H1 (cell line): ENCODE measurements around the gene EFHC1. TPM values are rescaled to one million over a fixed set of nuclear protein-coding genes. Genes with fewer than 3 reads are reported as not detected.

Experiments used
- SUZ12 ChIP-seq: fragments of 200-600 bp; sonication (generic); IDR thresholded peaks from 2 replicates; pipeline ENCODE4 v1.6.1; 2012; ENCODE audit warnings: mild to moderate bottlenecking, inconsistent platforms, low read length, moderate library complexity, mixed read lengths
- TEAD4 ChIP-seq: IDR thresholded peaks from 2 replicates; pipeline ENCODE4 v1.6.1; 2012; ENCODE audit warnings: low read depth, low read length, inconsistent platforms, mixed read lengths
- ZNF274 ChIP-seq: IDR thresholded peaks from 2 replicates; pipeline ENCODE4 v1.7.0; 2012; ENCODE audit warnings: low read length, borderline replicate concordance; ENCODE audit errors: extremely low read depth
- polyA plus RNA-seq, 7 experiments: library from polyadenylated mRNA; depleted of rRNA in 3 of 7; stranded (reverse) in 5 of 7; unstranded in 2 of 7; fragments of >200 nt in 5 of 7; fragments of 200-250 nt in 2 of 7; gene quantifications; 1 replicate in 5 of 7; 2 replicates in 1 of 7; 4 replicates in 1 of 7; pipeline versions ENCODE4 v1.2.1 to v1.2.3, GENCODE V29; 2011 to 2013; ENCODE audit warnings: missing spikeins in 2 of 7, mixed read lengths in 2 of 7
- total RNA-seq: library from RNA; stranded (reverse); fragmentation: NEBNext Ultra II Directional; extraction: Animal tissue kit (Norgen Biotek cat#: 25700); gene quantifications from 2 replicates; pipeline ENCODE4 v1.2.1, GENCODE V29; 2021

The EFHC1 gene
- total and polyA plus RNA-seq, 2 of the 8 experiments (the other 6 are each of a cell fraction or from before 2014, with no cell fraction given): 10.5 to 16.4 TPM

- TF ChIP-seq TEAD4 (no peak), SUZ12 (no peak), ZNF274 (no peak)
- TF ChIP-seq, all 59 proteins: peak for 0
Measured at GRCh38 chr6:52572536-52572935, 152.4 kb downstream of the EFHC1 start (continued).
